ENCODE data around the gene BLMH.

- TF ChIP-seq, protein P1, sequence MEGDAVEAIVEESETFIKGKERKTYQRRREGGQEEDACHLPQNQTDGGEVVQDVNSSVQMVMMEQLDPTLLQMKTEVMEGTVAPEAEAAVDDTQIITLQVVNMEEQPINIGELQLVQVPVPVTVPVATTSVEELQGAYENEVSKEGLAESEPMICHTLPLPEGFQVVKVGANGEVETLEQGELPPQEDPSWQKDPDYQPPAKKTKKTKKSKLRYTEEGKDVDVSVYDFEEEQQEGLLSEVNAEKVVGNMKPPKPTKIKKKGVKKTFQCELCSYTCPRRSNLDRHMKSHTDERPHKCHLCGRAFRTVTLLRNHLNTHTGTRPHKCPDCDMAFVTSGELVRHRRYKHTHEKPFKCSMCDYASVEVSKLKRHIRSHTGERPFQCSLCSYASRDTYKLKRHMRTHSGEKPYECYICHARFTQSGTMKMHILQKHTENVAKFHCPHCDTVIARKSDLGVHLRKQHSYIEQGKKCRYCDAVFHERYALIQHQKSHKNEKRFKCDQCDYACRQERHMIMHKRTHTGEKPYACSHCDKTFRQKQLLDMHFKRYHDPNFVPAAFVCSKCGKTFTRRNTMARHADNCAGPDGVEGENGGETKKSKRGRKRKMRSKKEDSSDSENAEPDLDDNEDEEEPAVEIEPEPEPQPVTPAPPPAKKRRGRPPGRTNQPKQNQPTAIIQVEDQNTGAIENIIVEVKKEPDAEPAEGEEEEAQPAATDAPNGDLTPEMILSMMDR (IDR thresholded peaks at IDR 0.05): no peak
- TF ChIP-seq GATA2 (CRISPR knock-in tag; IDR thresholded peaks at IDR 0.05): no peak
- TF ChIP-seq, protein P2, sequence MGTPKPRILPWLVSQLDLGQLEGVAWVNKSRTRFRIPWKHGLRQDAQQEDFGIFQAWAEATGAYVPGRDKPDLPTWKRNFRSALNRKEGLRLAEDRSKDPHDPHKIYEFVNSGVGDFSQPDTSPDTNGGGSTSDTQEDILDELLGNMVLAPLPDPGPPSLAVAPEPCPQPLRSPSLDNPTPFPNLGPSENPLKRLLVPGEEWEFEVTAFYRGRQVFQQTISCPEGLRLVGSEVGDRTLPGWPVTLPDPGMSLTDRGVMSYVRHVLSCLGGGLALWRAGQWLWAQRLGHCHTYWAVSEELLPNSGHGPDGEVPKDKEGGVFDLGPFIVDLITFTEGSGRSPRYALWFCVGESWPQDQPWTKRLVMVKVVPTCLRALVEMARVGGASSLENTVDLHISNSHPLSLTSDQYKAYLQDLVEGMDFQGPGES (IDR thresholded peaks at IDR 0.05; ENCODE audit: low read depth, low read length): no peak
- no peak for TF ChIP-seq TAF1 (IDR thresholded peaks at IDR 0.05; ENCODE audit: borderline replicate concordance, low read depth, low read length)
- TF ChIP-seq EZH2phosphoT487 (IDR thresholded peaks at IDR 0.05; ENCODE audit: borderline replicate concordance, low read depth): no peak
- TF ChIP-seq, protein P3, sequence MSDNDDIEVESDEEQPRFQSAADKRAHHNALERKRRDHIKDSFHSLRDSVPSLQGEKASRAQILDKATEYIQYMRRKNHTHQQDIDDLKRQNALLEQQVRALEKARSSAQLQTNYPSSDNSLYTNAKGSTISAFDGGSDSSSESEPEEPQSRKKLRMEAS (IDR thresholded peaks at IDR 0.05; ENCODE audit: low read depth): no peak
Observed at GRCh38 chr17:30300818-30301217, 9.1 kb upstream of the BLMH start.
